Measurements from ENCODE around the gene MEX3D.

Gene MEX3D

DNA sequence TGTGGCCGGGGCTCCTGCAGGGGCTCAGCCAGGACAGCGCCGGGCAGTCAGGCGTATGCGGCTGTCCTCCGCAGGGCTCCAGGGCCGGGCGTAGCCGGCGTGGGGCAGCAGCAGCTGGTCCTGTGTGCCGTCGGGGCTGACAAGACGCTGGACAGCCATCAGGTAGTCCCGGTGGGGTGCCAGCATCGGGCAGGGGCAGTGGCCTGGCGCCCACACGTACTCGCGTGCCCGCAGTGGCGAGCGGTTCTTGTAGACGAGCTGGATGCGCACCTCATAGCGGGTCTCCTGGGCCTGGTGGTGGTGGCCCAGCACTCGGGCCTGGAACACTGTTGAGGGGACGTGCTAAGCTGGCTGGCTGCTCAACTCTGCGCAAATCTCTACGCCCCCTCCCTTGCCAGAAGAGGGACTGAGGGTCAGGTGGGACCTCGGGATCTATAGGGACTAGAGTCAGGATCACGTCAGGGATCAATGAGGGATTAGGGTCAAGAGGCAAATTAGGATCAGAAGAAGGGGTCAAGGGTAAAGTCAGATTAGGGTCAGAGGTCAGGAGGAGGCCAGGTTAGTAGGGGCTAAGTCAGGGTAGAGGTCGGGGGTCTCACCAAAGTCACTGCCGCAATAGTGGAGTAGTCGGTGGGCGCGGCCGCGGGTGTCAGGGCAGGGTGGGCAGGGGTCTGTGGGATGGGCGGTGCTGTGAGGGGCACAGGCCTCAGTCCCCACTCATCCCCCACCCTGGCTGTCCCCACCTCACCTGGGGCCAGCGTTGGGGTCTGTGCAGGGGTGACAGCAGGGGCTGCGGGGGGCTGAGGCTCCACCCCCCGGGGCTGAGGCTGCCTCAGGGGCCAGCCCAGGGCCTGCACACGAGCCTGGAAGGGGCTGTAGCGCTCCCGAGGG is 61.9 kb downstream of the MEX3D start:
- H3K36me3 ChIP-seq, result no peaks in the 10 kb centered on the region
- H3K9me3 ChIP-seq (ENCODE audit: severe bottlenecking), result no peaks in the 10 kb centered on the region
- no peak overlapping the region for H3K4me3 ChIP-seq (ENCODE audit: low read depth, low read length)
- TF ChIP-seq, protein P1, sequence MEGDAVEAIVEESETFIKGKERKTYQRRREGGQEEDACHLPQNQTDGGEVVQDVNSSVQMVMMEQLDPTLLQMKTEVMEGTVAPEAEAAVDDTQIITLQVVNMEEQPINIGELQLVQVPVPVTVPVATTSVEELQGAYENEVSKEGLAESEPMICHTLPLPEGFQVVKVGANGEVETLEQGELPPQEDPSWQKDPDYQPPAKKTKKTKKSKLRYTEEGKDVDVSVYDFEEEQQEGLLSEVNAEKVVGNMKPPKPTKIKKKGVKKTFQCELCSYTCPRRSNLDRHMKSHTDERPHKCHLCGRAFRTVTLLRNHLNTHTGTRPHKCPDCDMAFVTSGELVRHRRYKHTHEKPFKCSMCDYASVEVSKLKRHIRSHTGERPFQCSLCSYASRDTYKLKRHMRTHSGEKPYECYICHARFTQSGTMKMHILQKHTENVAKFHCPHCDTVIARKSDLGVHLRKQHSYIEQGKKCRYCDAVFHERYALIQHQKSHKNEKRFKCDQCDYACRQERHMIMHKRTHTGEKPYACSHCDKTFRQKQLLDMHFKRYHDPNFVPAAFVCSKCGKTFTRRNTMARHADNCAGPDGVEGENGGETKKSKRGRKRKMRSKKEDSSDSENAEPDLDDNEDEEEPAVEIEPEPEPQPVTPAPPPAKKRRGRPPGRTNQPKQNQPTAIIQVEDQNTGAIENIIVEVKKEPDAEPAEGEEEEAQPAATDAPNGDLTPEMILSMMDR (IDR thresholded peaks at IDR 0.05; ENCODE audit: low read depth, low read length), result no peak
- no peak for DNase-seq
- H3K27ac ChIP-seq, result no peak overlapping the region
- no peaks in the 10 kb centered on the region for H3K27me3 ChIP-seq (ENCODE audit: insufficient read depth, low read depth, severe bottlenecking)

DNA sequence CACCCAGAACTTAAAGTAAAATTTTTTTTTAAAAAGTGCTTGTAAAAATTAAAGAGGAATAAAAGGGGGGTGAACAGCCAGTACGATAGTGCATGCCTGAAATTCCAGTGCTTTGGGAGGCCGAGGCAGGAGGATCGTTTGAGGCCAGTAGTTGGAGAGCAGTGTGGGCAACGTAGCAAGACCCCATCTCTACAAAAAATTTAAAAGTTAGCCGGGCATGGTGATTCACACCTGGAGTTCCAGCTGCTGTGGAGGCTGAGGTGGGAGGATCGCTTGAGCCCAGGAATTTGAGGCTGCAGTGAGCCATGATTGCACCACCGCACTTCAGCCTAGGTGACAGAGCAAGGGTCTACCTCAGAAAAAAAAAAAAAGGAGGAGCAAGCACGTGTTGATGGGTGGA is 63.1 kb downstream of the MEX3D start:
- Histone ChIP-seq H3K27me3 (ENCODE audit: insufficient read depth, low read depth, severe bottlenecking) (no peaks in the 10 kb centered on the region), H3K27ac (no peak overlapping the region)
- DNase-seq, result no peak

More for the DNA sequence above, 63.1 kb downstream of the MEX3D start:
- Histone ChIP-seq H3K9me3 (ENCODE audit: severe bottlenecking) (peaks cover 4% of the 10 kb centered on the region), H3K4me3 (ENCODE audit: low read depth, low read length) (no peak overlapping the region), H3K36me3 (no peaks in the 10 kb centered on the region)
- TF ChIP-seq, protein P1 (IDR thresholded peaks at IDR 0.05; ENCODE audit: low read depth, low read length), result no peak
